NCI-H187 treated with DMSO at 0.1 percent for 48 hours (cell line): ENCODE data around the gene CYLD.

Source experiments
- DNase-seq: peaks from one replicate; lab custom pipeline; 2025; lab: John Stamatoyannopoulos, UW

Gene CYLD

GRCh38 chr16:50847166-50847565 lies 105.3 kb downstream of the CYLD start:
- DNase-seq: no peak

GRCh38 chr16:50848755-50849514 lies 107.0 kb downstream of the CYLD start:
- DNase-seq: no peak
